Measurements from ENCODE around the gene ARL13B. TPM values are rescaled to one million over a fixed set of nuclear protein-coding genes. Genes with fewer than 3 reads are reported as not detected.
A peak's percentile ranks its signal among the peaks of the same experiment; 100 is the strongest.

Gene ARL13B
- total RNA-seq, 1 donor from 2014 or later, result 6.7 TPM

GRCh38 chr3:94099311-94099710, 119.4 kb downstream of the ARL13B start:
- no peak for TF ChIP-seq CTCF (conservative IDR thresholded peaks at IDR 0.05; ENCODE audit: low read depth, low read length)
- DNase-seq (ENCODE audit: low read depth), result no peak
- no peak overlapping the region for H3K4me3 ChIP-seq (ENCODE audit: low read depth, low read length)

GRCh38 chr3:94101860-94102259, 121.9 kb downstream of the ARL13B start:
- no peak overlapping the region for H3K4me3 ChIP-seq (ENCODE audit: low read depth, low read length)
- TF ChIP-seq CTCF (conservative IDR thresholded peaks at IDR 0.05; ENCODE audit: low read depth, low read length), result peak; percentile 34
- no peak for DNase-seq (ENCODE audit: low read depth)

Other genes with a start within 250 kb of the ARL13B start
- gene PROS1, start 6.3 kb upstream of the ARL13B start, total RNA-seq, result 4.3 and 10.0 TPM in 2 replicates
- not detected in 2 replicates for gene STX19, start 48.4 kb downstream of the ARL13B start, total RNA-seq
- gene DHFR2, start 82.8 kb downstream of the ARL13B start, total RNA-seq, result 0.92 and 1.8 TPM in 2 replicates
- 5.4 and 7.0 TPM in 2 replicates for gene NSUN3, start 82.9 kb downstream of the ARL13B start, total RNA-seq

Data from epithelial cell of proximal tubule (primary cell).